Measurements from ENCODE around the gene ZNF506. TPM values are rescaled to one million over a fixed set of nuclear protein-coding genes. Genes with fewer than 3 reads are reported as not detected.
"Not testable (repeated sequence)": the region's sequence is repeated elsewhere in the genome, so short reads cannot be mapped to it uniquely, and the experiment has no call there.

ZNF506 gene
- total RNA-seq, 1 experiment from 2014 or later: 18.6 TPM

DNA sequence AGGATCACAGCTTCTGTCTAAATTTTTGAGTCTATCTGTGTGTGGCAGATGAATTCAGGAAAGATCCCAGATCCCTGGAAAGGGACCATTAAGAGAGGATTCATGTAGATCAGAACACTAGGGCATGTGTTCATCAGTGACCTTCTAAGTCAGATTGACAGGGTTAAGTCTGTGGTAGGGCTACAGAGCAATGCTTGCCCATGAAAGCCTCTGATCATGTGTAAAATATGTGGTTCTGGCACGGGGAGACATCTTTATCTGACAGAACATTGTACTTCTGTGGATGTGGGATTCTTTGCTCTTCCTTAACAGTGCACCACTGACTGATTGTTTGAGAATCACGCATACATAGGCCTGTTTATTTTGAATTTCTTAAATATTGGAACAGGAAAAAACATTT is 42.9 kb downstream of the ZNF506 start:
- no peak for DNase-seq (ENCODE audit: low read depth)

DNA sequence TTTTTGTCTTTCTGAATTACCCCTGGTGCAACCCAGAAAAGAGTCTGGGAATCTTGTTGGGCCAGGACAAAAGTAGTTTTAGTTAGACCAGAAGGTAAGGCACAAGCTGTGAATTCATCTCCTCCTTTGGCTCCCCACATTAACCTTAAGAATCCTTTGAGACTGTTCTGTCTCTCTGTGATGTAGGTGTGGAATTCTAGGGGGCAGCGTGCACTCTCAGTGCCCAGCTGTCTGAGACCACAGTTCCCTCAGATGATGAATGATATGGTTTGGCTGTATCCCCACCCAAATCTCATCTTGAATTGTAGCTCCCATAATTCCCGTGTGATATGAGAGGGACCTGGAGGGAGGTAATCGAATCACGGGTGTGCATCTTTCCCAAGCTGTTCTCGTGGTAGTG is 43.9 kb downstream of the ZNF506 start:
- DNase-seq (ENCODE audit: low read depth): no peak

DNA sequence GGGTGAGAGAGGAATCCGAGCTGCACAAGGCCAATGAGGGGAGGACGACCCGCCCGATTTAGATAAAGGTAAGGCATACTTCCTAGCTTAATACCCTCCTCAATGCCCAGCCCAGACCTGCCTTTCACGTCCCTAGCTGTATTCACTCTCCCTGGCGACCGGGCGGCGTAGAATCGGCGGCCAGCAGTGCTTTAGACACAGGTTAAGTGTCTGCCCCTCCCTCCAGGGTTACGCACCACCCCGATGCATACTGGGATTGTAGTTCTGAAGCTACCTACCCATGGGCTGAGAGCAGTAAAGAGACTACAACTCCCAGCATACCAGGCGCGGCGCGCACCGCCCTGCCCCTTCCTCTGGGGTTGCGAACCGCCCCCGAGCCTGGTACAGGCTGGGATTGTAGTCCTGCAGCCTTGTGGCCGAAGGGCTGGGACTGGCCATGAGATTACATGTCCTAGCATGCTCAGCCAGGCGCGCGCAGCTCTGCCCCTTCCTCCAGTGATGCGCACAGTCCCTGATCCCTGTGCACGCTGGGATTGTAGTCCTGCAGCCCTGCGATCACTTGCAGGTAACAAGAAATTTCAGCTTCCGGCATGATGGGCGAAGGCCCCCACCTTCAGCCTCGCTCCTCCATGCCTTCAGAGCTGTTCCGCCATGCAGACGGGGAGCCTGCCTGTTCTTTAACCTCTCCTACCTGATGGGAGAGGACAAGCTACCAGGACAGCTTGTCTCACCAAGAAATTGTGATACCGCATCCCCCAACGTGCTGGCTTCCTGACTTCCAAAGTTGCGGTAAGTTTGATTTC is 45.1 kb downstream of the ZNF506 start:
- DNase-seq (ENCODE audit: low read depth): peak; percentile 99

DNA sequence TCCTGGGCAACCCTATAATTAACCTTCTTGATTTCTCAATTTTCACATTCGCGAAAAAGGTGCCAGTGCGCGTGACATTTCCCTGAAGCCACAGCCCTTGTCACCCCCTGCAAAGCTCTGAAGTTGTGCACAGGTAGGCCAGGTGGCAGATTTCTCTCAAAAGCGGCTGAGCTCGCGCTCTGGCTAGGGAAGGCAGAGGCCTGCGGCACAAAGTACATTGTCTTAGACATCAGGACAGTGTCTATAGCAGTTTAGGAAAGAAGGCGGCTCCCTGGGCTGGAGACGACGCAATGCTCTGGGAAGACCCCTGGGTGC is 45.7 kb downstream of the ZNF506 start:
- no peak for DNase-seq (ENCODE audit: low read depth)

DNA sequence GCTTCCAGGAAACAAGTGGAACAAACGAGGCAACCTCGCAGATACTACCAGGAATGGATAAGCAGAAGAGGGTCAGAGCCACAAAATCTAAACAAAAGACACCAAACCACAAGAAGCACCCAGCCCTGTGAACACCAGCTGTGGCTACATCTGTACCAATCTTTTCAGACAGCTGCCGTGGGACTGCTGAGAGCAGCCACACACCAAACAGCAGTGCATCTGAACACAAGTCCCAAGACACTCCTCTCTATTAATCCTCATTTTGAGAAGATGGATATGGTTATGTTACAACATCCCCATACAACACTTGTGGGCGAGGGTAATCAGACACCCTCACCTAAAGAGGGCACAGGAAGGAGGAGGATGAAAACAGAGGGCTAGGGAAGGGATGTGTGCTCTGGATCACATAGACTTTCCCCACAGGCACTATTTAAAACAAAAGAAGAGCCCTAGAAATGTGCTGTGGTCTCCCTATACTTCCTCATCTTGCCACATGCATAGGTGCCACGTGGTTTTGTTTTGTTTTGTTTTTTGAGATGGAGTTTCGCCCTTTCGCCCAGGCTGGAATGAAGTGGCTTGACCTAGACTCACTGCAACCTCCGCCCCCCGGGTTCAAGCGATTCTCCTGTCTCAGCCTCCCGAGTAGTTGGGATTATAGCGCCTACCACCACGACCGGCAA is 47.1 kb downstream of the ZNF506 start:
- DNase-seq (ENCODE audit: low read depth): no peak

DNA sequence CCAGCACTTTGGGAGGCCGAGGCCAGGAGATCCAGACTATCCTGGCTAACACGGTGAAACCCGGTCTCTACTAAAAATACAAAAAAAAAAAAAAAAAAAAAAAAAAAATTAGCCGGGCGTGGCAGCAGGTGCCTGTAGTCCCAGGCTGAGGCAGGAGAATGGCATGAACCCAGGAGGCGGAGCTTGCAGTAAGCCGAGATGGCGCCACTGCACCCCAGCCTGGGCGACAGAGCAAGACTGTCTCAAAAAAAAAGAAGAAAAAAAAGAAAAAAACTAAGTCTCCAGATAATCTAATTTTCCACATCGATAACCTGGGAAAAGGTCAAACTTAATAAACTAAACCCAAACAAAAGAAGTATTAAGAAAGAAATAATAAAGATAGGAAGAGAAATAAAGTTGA is 49.6 kb downstream of the ZNF506 start:
- not testable (repeated sequence) for DNase-seq (ENCODE audit: low read depth)

DNA sequence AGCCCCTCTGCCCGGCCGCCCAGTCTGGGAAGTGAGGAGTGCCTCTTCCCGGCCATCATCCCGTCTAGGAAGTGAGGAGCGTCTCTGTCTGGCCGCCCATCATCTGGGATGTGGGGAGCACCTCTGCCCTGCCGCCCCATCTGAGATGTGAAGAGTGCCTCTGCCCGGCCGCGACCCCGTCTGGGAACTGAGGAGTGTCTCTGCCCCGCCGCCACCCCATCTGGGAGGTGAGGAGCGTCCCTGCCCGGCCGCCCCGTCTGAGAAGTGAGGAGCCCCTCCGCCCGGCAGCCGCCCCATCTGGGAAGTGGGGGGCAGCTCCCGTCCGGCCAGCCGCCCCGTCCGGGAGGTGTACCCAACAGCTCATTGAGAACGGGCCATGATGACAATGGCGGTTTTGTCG is 51.6 kb downstream of the ZNF506 start:
- not testable (repeated sequence) for DNase-seq (ENCODE audit: low read depth)

DNA sequence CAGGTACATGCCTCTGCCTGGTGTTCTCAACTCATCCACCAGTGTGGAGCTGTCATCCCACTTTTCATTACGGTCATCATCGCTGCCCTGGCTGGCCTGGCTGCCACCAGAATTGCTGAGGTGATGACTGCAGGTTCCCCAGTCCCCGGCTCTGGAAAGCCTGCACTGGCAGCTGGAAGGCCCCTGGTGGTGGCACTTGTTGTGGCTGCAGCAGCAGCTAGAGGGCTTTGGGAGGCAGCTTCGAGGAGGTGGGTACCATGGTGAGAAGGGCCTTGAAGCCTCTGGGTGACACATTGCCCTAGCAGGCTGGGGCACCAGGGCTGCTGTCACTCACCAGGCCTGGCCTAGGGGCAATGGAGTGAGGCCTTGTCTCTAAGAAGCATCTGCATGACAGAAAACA is 63.4 kb downstream of the ZNF506 start:
- DNase-seq (ENCODE audit: low read depth): no peak

DNA sequence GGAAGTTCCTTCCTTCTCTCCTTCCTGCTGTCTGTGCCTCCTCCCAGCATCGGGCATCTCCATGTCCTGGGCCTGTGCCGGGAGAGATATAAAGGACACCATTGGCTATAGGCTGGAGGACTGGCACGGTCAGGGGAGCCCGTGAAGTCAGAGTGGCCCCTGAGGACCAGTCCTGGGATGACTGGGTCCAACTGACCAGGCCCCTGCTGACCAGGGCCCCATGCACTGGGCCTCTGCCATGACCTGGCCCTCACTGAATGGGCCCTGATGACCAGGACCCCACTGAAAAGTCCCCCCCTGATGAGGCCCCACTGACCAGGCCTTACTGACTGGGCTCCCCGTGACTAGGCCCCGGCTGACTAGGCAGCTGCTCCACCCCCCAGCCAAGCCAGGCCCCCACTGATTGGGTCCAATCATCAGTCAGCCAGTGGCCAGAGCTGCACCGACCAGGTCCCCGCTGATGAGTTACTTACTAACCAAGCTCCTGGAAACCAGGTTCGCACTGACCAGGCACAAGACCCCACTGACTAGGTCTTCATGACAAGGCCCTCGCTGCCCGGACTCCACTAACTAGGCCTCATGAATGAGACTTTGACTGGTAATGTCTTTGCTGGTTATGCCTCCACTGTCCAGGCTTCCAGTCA is 68.7 kb downstream of the ZNF506 start:
- no peak for DNase-seq (ENCODE audit: low read depth)

DNA sequence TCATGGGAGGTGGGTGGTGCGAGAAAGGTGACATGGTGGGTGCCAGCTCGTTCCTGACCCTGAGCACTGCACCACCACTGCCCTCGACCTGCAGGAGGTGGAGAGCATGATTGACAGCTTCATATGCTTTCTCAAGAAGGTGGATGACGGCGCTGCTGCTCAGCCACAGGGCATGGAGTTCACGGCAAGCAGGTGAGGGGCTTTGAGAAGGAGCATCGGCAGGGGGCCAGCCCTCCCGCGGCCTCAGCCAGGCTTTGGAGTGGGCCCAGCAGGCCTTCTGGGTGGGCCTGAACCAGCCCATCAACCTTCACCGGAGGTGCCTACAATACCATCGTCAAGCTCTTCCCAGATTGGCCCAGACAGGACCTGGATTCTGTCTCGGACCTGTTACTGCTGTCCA is 69.7 kb downstream of the ZNF506 start:
- DNase-seq (ENCODE audit: low read depth): no peak

DNA sequence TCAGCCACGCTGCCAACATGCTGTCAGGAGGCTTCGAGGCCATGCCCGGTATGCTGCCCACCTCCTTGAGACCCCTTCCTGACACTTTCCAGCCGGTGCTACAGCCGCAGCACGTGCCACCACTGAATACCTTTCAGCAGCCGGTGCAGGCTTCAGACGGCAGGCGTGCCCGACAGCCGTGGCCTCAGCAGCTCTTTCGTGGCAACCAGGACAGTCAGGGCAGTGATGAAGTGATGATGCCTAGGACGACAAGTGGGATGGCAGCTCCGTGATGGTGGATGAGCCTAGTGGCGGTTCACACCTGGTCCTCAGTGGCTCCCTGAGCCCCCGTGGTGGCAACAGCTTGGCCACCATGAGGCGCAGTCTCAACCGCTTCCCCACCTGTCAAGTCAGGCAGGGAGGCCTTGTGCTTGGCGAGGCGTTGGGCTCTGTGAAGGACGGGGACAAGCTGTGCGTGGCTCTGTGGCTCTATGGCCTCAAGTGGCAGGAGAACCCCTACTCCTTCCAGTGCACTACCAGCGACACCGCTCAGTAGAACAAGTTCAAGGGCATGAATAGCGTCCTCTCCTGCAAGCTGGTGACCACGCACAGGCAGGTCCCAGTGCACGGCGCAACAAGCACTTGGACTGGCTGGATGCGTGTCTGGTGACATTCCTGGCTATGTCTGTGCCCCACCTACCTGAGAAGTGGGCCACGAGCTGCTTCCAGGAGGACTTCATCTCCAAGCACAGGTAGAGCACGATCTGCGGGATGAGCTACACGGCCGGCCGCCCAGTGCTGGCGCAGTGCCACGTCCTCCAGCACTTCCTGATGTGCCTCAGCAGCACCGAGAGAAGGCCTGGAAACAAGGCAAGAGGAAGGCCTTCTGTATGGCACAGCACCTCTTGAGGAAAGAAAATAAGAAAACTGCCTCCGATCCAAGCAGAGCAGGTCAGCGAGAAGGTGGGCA is 70.4 kb downstream of the ZNF506 start:
- DNase-seq (ENCODE audit: low read depth): no peak

DNA sequence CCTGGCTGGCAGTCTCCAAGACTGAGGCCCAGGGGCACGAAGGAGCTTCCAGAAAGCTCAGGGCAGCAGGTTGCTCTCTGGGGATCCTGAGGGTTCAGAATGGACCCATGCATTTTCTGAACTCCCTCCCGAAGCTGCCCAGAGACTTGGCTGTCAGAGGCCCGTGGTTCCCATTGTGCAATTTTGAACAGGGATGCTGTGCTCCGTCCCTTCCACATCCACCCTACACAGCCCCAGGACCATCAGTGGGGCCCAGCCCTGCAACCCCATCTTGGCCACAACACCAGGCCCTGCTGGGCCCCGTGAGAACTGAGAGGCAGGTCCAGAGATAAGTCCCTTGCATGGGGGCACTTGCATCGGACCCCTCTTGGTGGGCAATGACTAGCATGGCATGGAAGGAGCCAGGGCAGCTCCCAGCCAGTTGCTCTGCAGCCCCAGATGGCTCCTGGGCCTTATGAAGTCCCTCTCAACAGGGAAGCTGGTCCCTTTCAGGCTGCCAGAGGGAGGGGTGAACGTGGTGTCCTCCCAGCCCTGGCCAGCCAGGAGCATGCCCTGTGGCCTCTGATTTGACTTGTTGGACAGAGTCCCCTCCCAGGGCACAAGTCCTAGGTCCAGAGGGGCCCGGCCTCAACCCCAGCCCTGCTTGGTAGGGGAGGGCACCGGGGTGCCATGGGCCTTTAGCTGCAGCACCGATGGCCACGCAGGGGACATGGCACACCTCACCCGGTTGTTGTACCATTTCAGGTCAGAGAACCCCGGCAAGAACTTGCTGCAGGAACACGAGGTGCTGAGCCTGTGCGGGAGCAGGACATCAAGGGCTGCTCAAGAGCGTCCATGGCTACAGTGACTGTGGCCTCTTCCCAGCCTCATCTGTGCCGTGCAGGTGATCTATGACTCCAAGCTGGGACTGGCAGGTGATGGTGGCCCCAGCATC is 71.4 kb downstream of the ZNF506 start:
- no peak for DNase-seq (ENCODE audit: low read depth)

DNA sequence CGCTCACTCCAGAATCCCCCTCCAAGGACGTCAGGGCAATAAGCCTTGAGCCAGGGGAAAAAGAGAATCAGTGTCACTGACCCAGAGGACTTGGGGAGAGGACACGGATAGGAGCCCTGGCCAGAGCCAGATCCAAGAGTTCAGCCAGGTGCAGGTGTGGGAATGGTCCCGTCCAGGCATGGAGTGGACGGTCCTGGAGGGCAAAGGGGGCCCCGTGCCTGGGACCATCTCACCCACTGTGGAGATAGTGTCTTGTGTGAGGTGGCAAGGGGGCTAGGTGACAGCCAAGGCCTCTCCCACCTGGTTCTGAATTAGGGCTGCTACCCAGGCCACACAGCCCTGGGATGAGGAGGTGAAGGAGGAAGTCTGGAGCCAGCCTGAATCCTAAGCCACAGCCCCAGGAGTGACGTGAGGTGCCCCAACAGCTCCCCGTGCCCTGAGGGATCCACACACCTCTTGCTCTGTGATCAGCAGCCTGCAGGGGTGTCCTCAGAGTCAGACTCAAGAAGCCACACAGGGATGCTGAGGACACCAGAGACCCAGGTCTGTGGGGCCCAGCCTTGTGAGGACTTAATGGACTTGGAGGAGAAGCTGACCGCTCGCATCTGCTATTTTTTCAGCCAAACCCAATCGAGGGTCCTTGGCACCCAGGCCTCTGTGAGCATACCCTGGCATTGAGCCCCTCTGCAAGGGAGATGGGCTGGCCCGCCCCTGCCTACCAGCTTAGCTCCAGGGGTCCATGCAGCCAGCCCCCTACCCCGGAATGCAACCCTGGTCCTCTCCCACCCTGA is 72.2 kb downstream of the ZNF506 start:
- no peak for DNase-seq (ENCODE audit: low read depth)

DNA sequence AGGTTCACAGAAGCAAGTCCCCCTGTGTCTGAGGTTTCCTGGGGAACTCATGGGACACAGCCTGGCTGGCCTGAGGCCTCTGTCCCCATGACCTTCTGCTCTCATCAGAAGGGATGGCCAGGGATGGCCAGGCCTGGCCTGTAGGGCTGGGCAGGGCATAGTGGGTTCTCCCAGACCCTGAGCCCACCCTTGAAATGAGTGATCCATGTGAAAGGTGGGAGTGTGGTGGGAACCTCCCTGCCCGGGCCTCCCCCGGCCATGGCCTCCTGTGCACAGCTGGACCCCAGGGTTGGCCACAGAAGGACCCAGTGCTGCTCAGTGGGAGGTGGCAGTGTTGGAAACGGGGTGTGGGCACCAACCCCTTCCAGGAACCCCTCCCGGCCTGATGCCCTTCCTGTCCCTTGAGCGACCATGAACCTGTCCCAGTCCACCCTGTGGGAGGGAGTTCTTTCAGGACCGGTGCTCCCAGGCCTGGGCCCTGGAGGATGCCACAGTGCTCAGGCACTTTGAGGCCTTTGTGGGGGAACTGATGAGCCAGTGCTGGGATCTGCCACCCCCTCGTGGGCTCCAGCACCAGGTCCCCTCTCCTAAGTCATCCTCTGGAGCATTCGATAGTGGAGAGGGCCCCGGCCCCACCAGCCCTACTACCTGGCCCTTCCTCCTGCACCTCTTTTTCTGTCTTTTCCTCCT is 73.2 kb downstream of the ZNF506 start:
- DNase-seq (ENCODE audit: low read depth): no peak

DNA sequence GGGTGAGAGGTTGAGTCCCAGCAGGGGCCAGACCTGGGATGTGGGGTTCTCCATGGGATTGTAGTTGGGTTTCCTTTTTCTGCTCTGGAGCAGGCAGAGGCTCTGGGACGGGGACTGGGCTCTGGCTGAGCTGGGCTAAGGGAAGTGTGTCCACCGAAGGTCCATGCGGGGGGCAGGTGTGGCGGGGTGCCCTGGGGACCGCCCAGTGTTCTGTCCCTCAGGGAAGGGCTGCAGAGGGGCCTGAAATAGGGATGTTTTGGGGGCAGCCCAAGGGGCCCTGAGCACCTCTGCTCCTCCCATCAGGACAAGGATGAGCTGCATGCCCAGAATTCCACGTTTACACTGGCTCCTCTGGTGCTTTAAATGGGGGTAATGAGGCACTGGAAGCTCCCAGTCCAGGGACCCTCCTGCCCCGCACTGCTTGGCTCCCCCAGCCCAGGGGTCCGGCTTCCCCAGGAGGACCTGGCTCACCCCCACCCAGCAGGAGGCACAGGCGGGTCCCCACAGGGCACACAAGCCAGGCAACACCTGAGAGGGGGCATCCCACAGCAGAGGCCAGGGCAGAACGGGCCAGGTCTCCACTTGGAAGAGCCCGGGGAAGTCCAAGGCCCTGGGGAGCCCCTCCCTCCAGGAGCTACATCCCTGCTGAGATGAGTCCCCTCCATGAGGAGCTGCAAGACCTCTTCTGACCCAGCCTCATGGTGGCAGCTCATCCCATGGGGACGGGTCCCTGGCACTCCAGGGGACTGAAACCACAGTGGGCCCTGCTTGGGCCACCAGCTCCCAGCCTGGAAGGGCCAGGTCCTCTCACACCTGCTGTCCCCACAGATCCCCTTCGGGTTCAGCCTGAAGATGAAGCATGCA is 74.0 kb downstream of the ZNF506 start:
- DNase-seq (ENCODE audit: low read depth): no peak

DNA sequence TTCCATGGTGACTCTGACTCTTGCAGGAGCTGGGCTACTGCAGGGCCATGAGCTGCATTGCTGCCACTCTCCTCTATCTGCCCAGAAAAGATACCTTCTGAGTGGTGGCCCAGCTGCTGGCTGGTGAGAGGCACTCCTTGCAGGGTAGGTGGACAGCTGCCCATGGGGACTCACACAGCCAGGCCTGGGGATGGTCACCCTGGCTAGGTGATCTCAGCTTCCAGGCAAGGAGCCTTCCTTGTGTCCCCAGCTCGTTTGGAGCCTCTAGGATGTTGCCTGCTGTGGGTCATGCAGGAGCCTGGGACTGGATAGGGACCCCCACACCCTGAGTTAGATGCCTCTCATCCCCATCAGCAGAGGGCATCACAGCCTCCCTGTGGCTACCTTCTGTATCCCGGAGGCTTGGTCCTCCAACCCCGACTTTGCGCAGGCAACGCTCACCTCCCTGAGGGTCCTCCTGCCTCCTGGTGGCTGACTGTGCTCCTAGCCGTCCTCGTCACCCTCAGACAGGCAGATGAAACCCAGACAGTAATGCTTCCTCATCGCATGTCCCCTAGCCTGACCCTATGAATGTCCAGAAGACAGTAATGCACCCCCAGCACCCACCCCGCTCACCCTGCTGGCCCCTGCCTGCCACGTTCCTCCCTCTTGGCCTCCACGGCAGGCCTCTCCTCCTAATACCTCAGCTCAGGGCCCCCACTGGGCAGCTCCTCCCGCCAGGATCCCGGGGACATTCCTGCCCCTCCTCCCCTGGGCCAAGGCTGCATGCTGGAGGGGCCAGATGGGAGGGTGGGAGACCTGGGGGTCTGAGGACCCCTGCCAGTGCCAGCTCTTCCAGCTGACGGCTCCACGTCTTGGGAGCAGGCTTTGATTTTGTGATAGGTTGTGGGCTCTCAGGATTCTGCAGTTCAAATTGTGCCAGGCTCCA is 75.0 kb downstream of the ZNF506 start:
- no peak for DNase-seq (ENCODE audit: low read depth)

All from Daoy (cell line).